ENCODE data around the gene KIRREL3. TPM values are rescaled to one million over a fixed set of nuclear protein-coding genes. Genes with fewer than 3 reads are reported as not detected.

The KIRREL3 gene
- total and polyA plus RNA-seq, 2 of the 8 experiments (the other 6 are each of a cell fraction or from before 2014, with no cell fraction given): 0.29 to 0.32 TPM

GRCh38 chr11:126461996-126462395 lies 538.6 kb downstream of the KIRREL3 start:
- Histone ChIP-seq H2BK20ac (ENCODE audit: low read length) (no peak overlapping the region), H4K91ac (replicated peaks; ENCODE audit: insufficient read length, low read length) (no peak overlapping the region)
- FAIRE-seq: no peak

More at GRCh38 chr11:126461996-126462395, 538.6 kb downstream of the KIRREL3 start:
- Histone ChIP-seq H3K4me2 (ENCODE audit: insufficient read depth in 1 of 2, low read depth in 2 of 2, low read length in 2 of 2) (no peak overlapping the region), H3K9ac (replicated peaks in 1 of 4; ENCODE audit: extremely low read depth in 1 of 4, low read depth in 3 of 4, low read length in 3 of 4) (no peak overlapping the region), H3K4me1 (replicated peaks in 1 of 4; ENCODE audit: control insufficient read depth in 3 of 4, insufficient read depth in 4 of 4, low read length in 3 of 4) (peaks cover 0 to 4% (median under 1%) of the 10 kb centered on the region in 4 experiments; a peak in 3 of 7 replicates), H3K79me2 (ENCODE audit: control insufficient read depth in 1 of 2, insufficient read depth in 2 of 2, low read length in 2 of 2) (no peaks in the 10 kb centered on the region), H2BK12ac (ENCODE audit: low read depth, low read length) (no peak overlapping the region), H3K36me3 (ENCODE audit: control insufficient read depth in 2 of 4, insufficient read depth in 4 of 4, low read length in 3 of 4) (no peaks in the 10 kb centered on the region), H3K79me1 (ENCODE audit: low read depth, low read length) (no peaks in the 10 kb centered on the region), H3K18ac (ENCODE audit: extremely low read depth, low read length) (no peak overlapping the region), H2AFZ (ENCODE audit: low read length) (no peak overlapping the region), H3K4me3 (ENCODE audit: extremely low read depth in 1 of 4, insufficient read depth in 2 of 4, low read depth in 3 of 4, low read length in 4 of 4) (no peak overlapping the region), H3K23me2 (ENCODE audit: low read depth, low read length) (peaks cover 4% of the 10 kb centered on the region; the same call in 1 of the 2 replicates), H4K5ac (ENCODE audit: insufficient read length, low read depth, low read length) (no peak overlapping the region), H2BK120ac (replicated peaks; ENCODE audit: low read depth, low read length) (no peak overlapping the region), H3K56ac (replicated peaks; ENCODE audit: insufficient read length, low read depth, low read length) (no peak overlapping the region), H3K23ac (ENCODE audit: insufficient read length) (no peak overlapping the region), H3K27ac (ENCODE audit: low read depth, low read length) (no peak overlapping the region), H3K4ac (replicated peaks; ENCODE audit: insufficient read length, low read depth, low read length) (no peak overlapping the region), H3K14ac (ENCODE audit: insufficient read length) (no peak overlapping the region), H2BK15ac (ENCODE audit: low read length) (no peak overlapping the region), H2AK5ac (ENCODE audit: low read depth, low read length) (no peak overlapping the region), H2BK5ac (ENCODE audit: low read depth, low read length) (no peak overlapping the region), H4K8ac (ENCODE audit: extremely low read depth, insufficient read depth, low read length) (no peak overlapping the region), H3K9me3 (ENCODE audit: insufficient read depth in 2 of 2, low read depth in 1 of 2, low read length in 1 of 2) (no peaks in the 10 kb centered on the region), H4K20me1 (replicated peaks in 1 of 2; ENCODE audit: control insufficient read depth in 1 of 2, insufficient read depth in 2 of 2, low read length in 2 of 2) (peaks cover 0 to 2% of the 10 kb centered on the region in 2 experiments), H3K27me3 (replicated peaks in 1 of 4; ENCODE audit: control insufficient read depth in 3 of 4, extremely low read depth in 1 of 4, insufficient read depth in 3 of 4, low read length in 3 of 4) (peaks cover 0 to 2% (median 0%) of the 10 kb centered on the region in 4 experiments; a peak in 1 of 7 replicates)
- WGBS, 2 experiments (ENCODE audit: extremely low coverage in 1 of 2, insufficient coverage in 1 of 2, insufficient read length in 1 of 2, insufficient replicate concordance in 2 of 2, low coverage in 1 of 2, low lambda C conversion rate in 2 of 2, missing lambda C conversion rate in 1 of 2): 70% methylated on average over 6 of the region's 6 CpGs; no CpG with 5 or more reads in 1 of the 2 experiments
- no peak for DNase-seq (ENCODE audit: low read depth in 1 of 2, low spot score in 2 of 2)
- TF ChIP-seq KDM5A (IDR thresholded peaks at IDR 0.05; ENCODE audit: low read length) (no peak), KDM4A (IDR thresholded peaks at IDR 0.05; ENCODE audit: low read depth, low read length, severe bottlenecking) (no peak), RXRA (IDR thresholded peaks at IDR 0.05; ENCODE audit: insufficient read depth, low read depth, low read length) (no peak), SIX5 (IDR thresholded peaks at IDR 0.05; ENCODE audit: low read depth, low read length) (no peak), RFX5 (IDR thresholded peaks at IDR 0.05; ENCODE audit: borderline replicate concordance, low read depth, low read length) (no peak), TBP (IDR thresholded peaks at IDR 0.05; ENCODE audit: low read depth, low read length) (no peak), JUND (IDR thresholded peaks at IDR 0.05; ENCODE audit: low read length) (no peak)
- ChIA-PET POLR2A (ENCODE audit: partially characterized antibody) (no interaction called here), CTCF (ENCODE audit: partially characterized antibody) (interaction anchor here (1.3 to 2.4 kb wide), 5 partner anchors 10 to 112 kb away, joined by 3 to 9 read pairs (median 4); no protein-coding TSS in a partner anchor)

Data from H1 (cell line).